K562 (cell line): ENCODE results near the gene YPEL1. TPM values are rescaled to one million over a fixed set of nuclear protein-coding genes. Genes with fewer than 3 reads are reported as not detected.

ENCODE experiments used
- ATAC-seq: fragments of 200-7000 bp; cut with Tn5 transposase; 3 replicates; pipeline ENCODE4 v1.9.1; 2020; ENCODE audit warnings: moderate library complexity
- BruUV-seq: library from RNA; stranded (reverse); fragments of 400-500 nt; replicated peaks from 2 replicates; lab custom pipeline; 2021; lab: Mats Ljungman, UMichigan
- CTCF ChIA-PET: fragments of 300-600 bp; formaldehyde crosslinking; extraction: SDS; loops from one replicate; lab custom pipeline; 2021; ENCODE audit warnings: low intra/inter-chr PET ratio; lab: Yijun Ruan, JAX
- POLR2A ChIA-PET: fragments of 300-600, 350-650 bp; sonication (Branson Sonifier 250); formaldehyde crosslinking; extraction: SDS; loops from one replicate; lab custom pipeline; 2021; ENCODE audit warnings: antibody characterized with exemption, inconsistent platforms; lab: Yijun Ruan, JAX
- DNase-seq, 4 experiments: peaks; one replicate each; pipeline versions ENCODE4 v3.0.0 to v3.0.0-alpha.2; 2011 to 2018; ENCODE audit warnings: low spot score in 3 of 4, mixed read lengths in 3 of 4; ENCODE audit errors: extremely low read depth in 1 of 4
- FAIRE-seq: peaks from 2 replicates; lab custom pipeline; 2011; peaks lifted over from hg19 to GRCh38; lab: Jason Lieb, UNC
- H2AFZ ChIP-seq: 2 replicates; pipeline ENCODE4 v1.6.0; 2011; ENCODE audit warnings: low read depth, low read length, control low read depth, inconsistent platforms
- H3K27ac ChIP-seq: fragments of 200-600 bp; 3 replicates; pipeline ENCODE4 v1.8.0; 2011; ENCODE audit warnings: low read depth, mild to moderate bottlenecking, control low read depth, inconsistent platforms, low read length, moderate library complexity, mixed read lengths; ENCODE audit errors: extremely low read depth
- H3K27me3 ChIP-seq, 2 experiments: fragments of 300-600 bp in 1 of 2; 2 replicates in 1 of 2; 3 replicates in 1 of 2; pipeline versions ENCODE4 v1.6.0 to v1.8.0; 2011; ENCODE audit warnings: inconsistent platforms in 2 of 2, low read length in 2 of 2, mild to moderate bottlenecking in 1 of 2, mixed read lengths in 1 of 2, moderate library complexity in 1 of 2; ENCODE audit not compliant: control insufficient read depth in 2 of 2, insufficient read depth in 2 of 2
- H3K36me3 ChIP-seq: fragments of 300-600 bp; 3 replicates; pipeline ENCODE4 v1.8.0; 2011; ENCODE audit warnings: mild to moderate bottlenecking, low read length, inconsistent platforms; ENCODE audit not compliant: control insufficient read depth, insufficient read depth
- H3K4me1 ChIP-seq, 2 experiments: fragments of 200-600 bp in 1 of 2; replicated peaks in 1 of 2; 2 replicates in 1 of 2; 3 replicates in 1 of 2; pipeline versions ENCODE4 v1.5.1 to v1.8.0; 2011; ENCODE audit warnings: inconsistent platforms in 2 of 2, low read length in 2 of 2, mild to moderate bottlenecking in 1 of 2, mixed read lengths in 1 of 2, moderate library complexity in 1 of 2; ENCODE audit not compliant: control insufficient read depth in 2 of 2, insufficient read depth in 2 of 2
- H3K4me2 ChIP-seq: 2 replicates; pipeline ENCODE4 v1.6.1; 2011; ENCODE audit warnings: low read length, control low read depth, inconsistent platforms, mixed read lengths; ENCODE audit not compliant: insufficient read depth
- H3K4me3 ChIP-seq: fragments of 200-600 bp; sonication (generic), shearing (Covaris generic); 2 replicates; pipeline ENCODE4 v1.5.1; 2016; ENCODE audit warnings: control low read depth, inconsistent platforms
- H3K79me2 ChIP-seq: fragments of 200-600 bp; 3 replicates; pipeline ENCODE4 v1.8.0; 2011; ENCODE audit warnings: low read length, inconsistent platforms; ENCODE audit not compliant: control insufficient read depth, insufficient read depth
- H3K9ac ChIP-seq, 2 experiments: 2 replicates each; pipeline versions ENCODE4 v1.6.0 to v1.6.1; 2011; ENCODE audit warnings: low read depth in 2 of 2, low read length in 2 of 2, control low read depth in 1 of 2, inconsistent platforms in 1 of 2, mild to moderate bottlenecking in 1 of 2, mixed read lengths in 1 of 2; ENCODE audit not compliant: insufficient read depth in 1 of 2
- H3K9me1 ChIP-seq: one replicate; pipeline ENCODE4 v1.6.0; 2011; ENCODE audit warnings: inconsistent platforms, mild to moderate bottlenecking, low read length, moderate library complexity; ENCODE audit not compliant: control insufficient read depth, insufficient read depth
- H3K9me3 ChIP-seq: replicated peaks from 2 replicates; pipeline ENCODE4 v1.5.1; 2011; ENCODE audit warnings: low read depth, low read length, inconsistent platforms; ENCODE audit not compliant: control insufficient read depth, insufficient read depth
- H4K20me1 ChIP-seq: replicated peaks from 2 replicates; pipeline ENCODE4 v1.6.1; 2011; ENCODE audit warnings: low read length, inconsistent platforms, mixed read lengths; ENCODE audit not compliant: control insufficient read depth, insufficient read depth
- ETV6 ChIP-seq, 3 experiments: fragments of 150-350 bp in 1 of 3; sonication (generic) in 1 of 3; formaldehyde crosslinking in 1 of 3; IDR thresholded peaks; 2 replicates each; pipeline versions ENCODE4 v1.6.1 to v1.8.0; 2014 to 2022; ENCODE audit warnings: borderline replicate concordance in 2 of 3, low read depth in 2 of 3, antibody characterized with exemption in 1 of 3, low read length in 1 of 3, mild to moderate bottlenecking in 1 of 3, missing genetic modification reagents in 1 of 3
- HMGXB4 ChIP-seq: sonication (generic); formaldehyde crosslinking; IDR thresholded peaks from 2 replicates; pipeline ENCODE4 v1.8.1; 2023; ENCODE audit warnings: mild to moderate bottlenecking, missing genetic modification reagents
- MEF2D ChIP-seq: conservative IDR thresholded peaks from 2 replicates; pipeline ENCODE4 v1.6.1; 2016; ENCODE audit warnings: low read depth, missing genetic modification characterization, missing compliant biosample characterization
- PTTG1 ChIP-seq: fragments of 450-650 bp; IDR thresholded peaks from 2 replicates; pipeline ENCODE4 v1.6.1; 2016; ENCODE audit warnings: low read depth, mild to moderate bottlenecking, missing genetic modification characterization, missing compliant biosample characterization
- RBM39 ChIP-seq: fragments of 200-400 bp; formaldehyde crosslinking; optimal IDR thresholded peaks from 2 replicates; pipeline ENCODE3; 2018; ENCODE audit warnings: low read depth, low read length
- SIN3A ChIP-seq, 2 experiments: fragments of 150-350 bp in 1 of 2; IDR thresholded peaks; 2 replicates each; pipeline ENCODE4 v1.6.1; 2011 to 2016; ENCODE audit warnings: borderline replicate concordance in 2 of 2, low read depth in 2 of 2, low read length in 2 of 2, mild to moderate bottlenecking in 2 of 2, moderate library complexity in 2 of 2; ENCODE audit not compliant: control insufficient read depth in 1 of 2
- TAF7 ChIP-seq: fragments of 450-650 bp; IDR thresholded peaks from 2 replicates; pipeline ENCODE4 v1.6.1; 2016; ENCODE audit warnings: missing genetic modification characterization, missing compliant biosample characterization
- TCF3 ChIP-seq: sonication (generic); formaldehyde crosslinking; IDR thresholded peaks from 2 replicates; pipeline ENCODE4 v1.4.0; 2020; ENCODE audit warnings: mild to moderate bottlenecking, missing genetic modification reagents
- TEAD4 ChIP-seq, 2 experiments: sonication (generic) in 1 of 2; formaldehyde crosslinking in 1 of 2; IDR thresholded peaks; 2 replicates each; pipeline versions ENCODE4 v1.6.1 to v1.8.0; 2012 to 2022; ENCODE audit warnings: borderline replicate concordance in 1 of 2, inconsistent platforms in 1 of 2, low read length in 1 of 2, mild to moderate bottlenecking in 1 of 2, missing genetic modification reagents in 1 of 2
- USF2 ChIP-seq: sonication (generic); formaldehyde crosslinking; IDR thresholded peaks from 2 replicates; pipeline ENCODE4 v1.5.0; 2020; ENCODE audit warnings: missing genetic modification reagents
- WHSC1 ChIP-seq: IDR thresholded peaks from one replicate; pipeline ENCODE4 v1.6.1; 2012; ENCODE audit warnings: low read length, control low read depth, inconsistent platforms
- WGBS: fragments of 100-300 bp; shearing (Covaris generic); methylation state at CpG from one replicate; pipeline ENCODE4 v1.1.6; 2016; ENCODE audit warnings: low coverage, mixed read lengths; ENCODE audit not compliant: insufficient coverage; ENCODE audit errors: missing lambda C conversion rate; 5-methylcytosine and 5-hydroxymethylcytosine counted together
- in situ Hi-C: fragments of 300-500 bp; cut with MboI; formaldehyde crosslinking; loops from 4 replicates; pipeline ENCODE4 v1.15.0; 2018; ENCODE audit warnings: inconsistent platforms, mixed read lengths
- intact Hi-C: fragments of 100-400 bp; cut with micrococcal nuclease; formaldehyde crosslinking; loops from 2 replicates; pipeline ENCODE4 v1.14.2; 2022
- polyA plus RNA-seq, 8 experiments: library from polyadenylated mRNA; depleted of rRNA in 4 of 8; stranded (reverse) in 5 of 8; unstranded in 3 of 8; fragments of >200 nt; fragmentation: Nextera tagmentation in 2 of 8; fragmentation: Illumina TruSeq in 1 of 8; extraction: Ambion mirVana in 2 of 8; extraction: Trizol in 1 of 8; gene quantifications; 2 replicates each; pipeline versions ENCODE4 v1.2.1 to v1.2.3, GENCODE V29; 2011 to 2014; ENCODE audit warnings: inconsistent platforms in 1 of 8, missing spikeins in 1 of 8
- total RNA-seq, 7 experiments: library from RNA; depleted of rRNA in 6 of 7; stranded (reverse); fragments of >200 nt in 6 of 7; fragmentation: Illumina TruSeq in 2 of 7; extraction: Trizol in 2 of 7; gene quantifications; 2 replicates each; pipeline versions ENCODE4 v1.2.1 to v1.2.3, GENCODE V29; 2011 to 2021; ENCODE audit warnings: low replicate concordance in 1 of 7
- TF ChIP-seq, protein P1 (sequence below): fragments of 450-650 bp; formaldehyde crosslinking; IDR thresholded peaks from 2 replicates; pipeline ENCODE4 v1.4.0; 2022; ENCODE audit warnings: missing genetic modification characterization

Gene YPEL1
- total and polyA plus RNA-seq, 9 of the 15 experiments (the other 6 are each of a cell fraction or from before 2014, with no cell fraction given): 0.07 to 2.2 (median 0.46) TPM

DNA sequence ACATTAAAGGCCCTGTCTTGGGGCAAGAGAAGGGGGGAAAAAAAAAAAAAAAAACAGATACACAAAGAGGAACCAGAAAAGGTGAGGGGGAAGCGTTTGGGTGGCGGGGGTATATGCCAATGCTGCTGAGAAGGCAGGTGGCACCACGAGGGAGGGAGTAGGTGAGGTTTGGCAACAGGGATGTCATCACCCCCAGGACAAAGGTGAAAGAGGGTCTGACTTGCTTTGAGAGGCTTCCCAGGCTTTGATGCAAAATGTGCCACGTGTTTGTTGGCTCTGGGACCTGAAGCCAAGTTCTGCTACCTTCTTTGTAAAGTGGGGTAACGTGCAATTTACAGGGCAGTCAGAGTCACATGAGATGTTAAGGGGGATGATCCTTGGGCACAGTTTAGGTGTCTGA lies 4.1 kb downstream of the YPEL1 start:
- H3K27me3 ChIP-seq: peaks cover 50 to 72% of the 10 kb centered on the region in 2 experiments
- WGBS: 11% methylated on average over 5 of the region's 5 CpGs
- in situ Hi-C loops: no loop called here
- intact Hi-C loops: no loop called here
- H3K27ac ChIP-seq: no peak overlapping the region
- POLR2A ChIA-PET: interaction anchor here (1.0 to 3.6 kb wide), 3 partner anchors 12 to 38 kb away, joined by 4 to 26 read pairs (median 14); no protein-coding TSS in a partner anchor
- peaks cover 30% of the 10 kb centered on the region for H4K20me1 ChIP-seq
- CTCF ChIA-PET: no interaction called here
- no peak overlapping the region for H2AFZ ChIP-seq
- ATAC-seq: no peak
- H3K9ac ChIP-seq: peak overlapping the region in 1 of 2 experiments; percentile 1; a peak in 1 of 4 replicates
- H3K36me3 ChIP-seq: no peaks in the 10 kb centered on the region
- no peak overlapping the region for H3K4me3 ChIP-seq
- no peaks in the 10 kb centered on the region for H3K9me1 ChIP-seq
- BruUV-seq: no TSS peak
- no peaks in the 10 kb centered on the region for H3K79me2 ChIP-seq
- no peaks in the 10 kb centered on the region for H3K9me3 ChIP-seq
- FAIRE-seq: no peak
- peak in 2 of 4 experiments; percentile 27 to 31 for DNase-seq
- H3K4me1 ChIP-seq: peaks cover 13 to 21% of the 10 kb centered on the region in 2 experiments
- H3K4me2 ChIP-seq: no peak overlapping the region
- 0 out of 2 replicates have a peak, but pooled peaks have one; percentile 33 for TF ChIP-seq HMGXB4
- no peak for TF ChIP-seq MEF2D (tag)
- 0 out of 4 replicates have a peak, but pooled peaks of 1 of the 2 experiments have one; percentile 35 for TF ChIP-seq SIN3A (IDR thresholded peaks at IDR 0.05; ENCODE audit: borderline replicate concordance in 2 of 2, control insufficient read depth in 1 of 2, low read depth in 2 of 2, low read length in 2 of 2)
- no peak for TF ChIP-seq TEAD4 (IDR thresholded peaks at IDR 0.05; ENCODE audit: low read length)
- no peak for TF ChIP-seq TEAD4 (CRISPR knock-in tag; IDR thresholded peaks at IDR 0.05; ENCODE audit: borderline replicate concordance)
- TF ChIP-seq, protein P1, sequence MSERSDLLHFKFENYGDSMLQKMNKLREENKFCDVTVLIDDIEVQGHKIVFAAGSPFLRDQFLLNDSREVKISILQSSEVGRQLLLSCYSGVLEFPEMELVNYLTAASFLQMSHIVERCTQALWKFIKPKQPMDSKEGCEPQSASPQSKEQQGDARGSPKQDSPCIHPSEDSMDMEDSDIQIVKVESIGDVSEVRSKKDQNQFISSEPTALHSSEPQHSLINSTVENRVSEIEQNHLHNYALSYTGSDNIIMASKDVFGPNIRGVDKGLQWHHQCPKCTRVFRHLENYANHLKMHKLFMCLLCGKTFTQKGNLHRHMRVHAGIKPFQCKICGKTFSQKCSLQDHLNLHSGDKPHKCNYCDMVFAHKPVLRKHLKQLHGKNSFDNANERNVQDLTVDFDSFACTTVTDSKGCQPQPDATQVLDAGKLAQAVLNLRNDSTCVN (CRISPR knock-in tag): no peak
- TF ChIP-seq RBM39: no peak
- TF ChIP-seq USF2 (CRISPR knock-in tag): no peak
- no peak for TF ChIP-seq TAF7
- TF ChIP-seq WHSC1: no peak
- no peak for TF ChIP-seq ETV6 (IDR thresholded peaks at IDR 0.05; ENCODE audit: borderline replicate concordance in 1 of 2, low read depth in 2 of 2, low read length in 1 of 2)
- TF ChIP-seq ETV6 (CRISPR knock-in tag; IDR thresholded peaks at IDR 0.05; ENCODE audit: borderline replicate concordance): no peak
- TF ChIP-seq TCF3 (CRISPR knock-in tag): no peak
- TF ChIP-seq PTTG1 (tag): no peak
